Endometrial microvascular endothelial cells (primary cell): Measurements from ENCODE around the gene MGMT. TPM values are rescaled to one million over a fixed set of nuclear protein-coding genes. Genes with fewer than 3 reads are reported as not detected.

Experiments
- in situ Hi-C: cut with HindIII; loops from 2 replicates; pipeline ENCODE4 v1.10.0; 2017; ENCODE audit warnings: low sequenced_read_pairs, low pct_unique_long_range_greater_than_20kb; ENCODE audit errors: inconsistent ontology term
- total RNA-seq: library from RNA; depleted of rRNA; stranded (reverse); fragments of >200 nt; gene quantifications from one replicate; pipeline ENCODE4 v1.2.3, GENCODE V29; 2015; ENCODE audit errors: inconsistent ontology term

Gene MGMT
- total RNA-seq, 1 donor from 2014 or later: 2.0 TPM

GRCh38 chr10:129812398-129812797, 345.4 kb downstream of the MGMT start:
- in situ Hi-C loops: no loop called here

GRCh38 chr10:129814681-129815646, 347.9 kb downstream of the MGMT start:
- in situ Hi-C loops: no loop called here

GRCh38 chr10:129815898-129816655, 349.0 kb downstream of the MGMT start:
- in situ Hi-C loops: no loop called here

GRCh38 chr10:129816656-129817045, 349.6 kb downstream of the MGMT start:
- in situ Hi-C loops: no loop called here
